Epidermal melanocyte (primary cell): Measurements from ENCODE around the gene PPIP5K1.

Experiments used
- DNase-seq: peaks from one replicate; pipeline ENCODE4 v3.0.0; 2011; ENCODE audit warnings: low spot score; ENCODE audit not compliant: insufficient read length

PPIP5K1 gene

DNA sequence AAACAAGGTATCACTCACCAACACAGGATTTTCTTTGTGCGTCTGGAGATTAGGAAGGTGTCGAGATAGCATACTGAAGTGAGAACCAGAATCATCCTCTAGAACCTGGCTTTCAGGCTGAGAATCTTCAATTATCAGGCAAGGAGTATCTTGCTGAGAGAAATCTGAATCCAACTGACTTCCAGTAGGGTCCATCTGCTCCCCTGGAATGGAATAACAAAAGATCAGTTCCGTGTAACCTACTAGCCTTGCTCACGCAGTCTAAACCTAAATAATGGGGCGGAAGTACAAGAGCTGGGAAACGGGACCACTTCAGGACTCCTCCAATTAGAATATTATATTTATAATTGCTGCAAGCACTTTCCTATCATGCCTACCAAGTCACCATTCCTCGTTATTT, 97.7 kb downstream of the PPIP5K1 start:
- DNase-seq, result no peak

DNA sequence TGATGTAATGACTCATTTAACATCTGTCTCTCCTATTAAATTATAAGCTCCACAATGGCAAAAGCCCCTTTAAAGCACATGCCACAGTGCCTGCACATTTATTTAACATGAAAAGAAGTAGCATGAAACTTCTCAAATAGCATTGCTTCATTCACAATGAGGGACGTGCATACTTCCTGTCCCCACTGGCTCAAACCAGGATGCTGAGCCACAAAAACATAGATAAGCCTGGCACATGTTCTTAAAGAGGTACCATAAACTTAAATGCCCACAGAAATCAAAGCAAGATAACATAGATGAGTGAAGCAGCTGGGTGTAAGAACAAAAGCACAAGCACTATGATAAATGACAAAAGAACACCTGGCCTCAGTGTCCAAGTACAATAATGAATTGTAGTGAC, 100.8 kb downstream of the PPIP5K1 start:
- no peak for DNase-seq

DNA sequence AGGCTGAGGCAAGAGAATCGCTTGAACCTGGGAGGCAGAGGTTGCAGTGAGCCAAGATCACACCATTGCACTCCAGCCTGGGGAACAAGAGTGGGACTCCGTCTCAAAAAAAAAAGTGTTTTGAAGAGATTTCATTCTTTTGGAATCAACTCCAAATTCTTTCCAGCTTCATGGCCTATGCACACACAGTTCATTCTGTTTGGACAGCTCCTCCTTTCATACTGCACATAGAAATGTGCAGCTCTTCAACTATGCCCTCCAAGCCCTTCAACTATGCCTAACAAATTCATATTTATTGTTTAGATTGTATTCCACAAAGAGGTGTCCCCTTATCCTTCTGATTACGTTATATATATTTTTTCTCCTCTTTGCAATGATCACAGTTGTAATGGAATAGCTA, 101.2 kb downstream of the PPIP5K1 start:
- no peak for DNase-seq

DNA sequence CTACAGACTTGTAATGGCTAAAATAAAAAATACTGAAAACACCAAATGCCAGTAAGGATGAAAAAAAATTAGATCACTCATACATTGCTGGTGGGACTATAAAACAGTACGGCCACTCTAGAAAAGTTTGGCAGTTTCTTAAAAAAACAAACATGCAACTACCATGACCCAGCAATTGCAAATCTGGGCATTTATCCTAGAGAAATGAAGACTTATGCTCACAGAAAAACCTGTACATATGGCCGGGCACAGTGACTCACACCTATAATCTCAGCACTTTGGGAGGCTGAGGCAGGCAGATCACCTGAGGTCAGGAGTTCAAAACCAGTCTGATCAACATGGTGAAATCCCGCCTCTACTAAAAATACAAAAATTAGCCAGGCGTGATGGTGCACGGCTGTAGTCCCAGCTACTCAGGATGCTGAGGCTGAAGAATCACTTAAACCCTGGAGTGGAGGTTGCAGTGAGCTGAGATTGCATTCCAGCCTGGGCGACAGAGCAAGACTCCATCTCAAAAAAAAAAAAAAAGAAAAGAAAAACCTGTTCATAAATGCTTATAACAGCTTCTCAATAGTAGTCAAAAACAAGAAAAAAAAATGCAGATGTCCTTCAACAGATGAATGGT, 102.6 kb downstream of the PPIP5K1 start:
- no peak for DNase-seq

DNA sequence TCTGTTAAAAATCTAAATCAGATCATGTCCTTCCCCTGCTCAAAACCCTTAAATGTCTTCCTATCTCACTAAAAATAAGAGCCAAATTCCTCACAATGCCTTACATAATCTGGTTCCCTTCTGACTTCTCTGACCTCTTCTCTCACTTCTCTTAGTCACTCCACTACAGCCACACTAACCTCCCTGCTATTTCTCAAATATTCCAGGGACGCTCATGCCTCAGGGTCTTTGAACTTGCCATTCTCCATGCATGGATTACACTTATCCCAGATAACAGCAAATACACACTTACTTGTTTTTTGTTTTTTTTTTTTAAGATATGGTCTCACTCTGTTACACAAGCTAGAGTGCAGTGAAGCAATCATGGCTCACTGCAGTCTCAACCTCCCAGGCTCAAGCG, 105.6 kb downstream of the PPIP5K1 start:
- no peak for DNase-seq
